ENCODE measurements around the gene CHIT1. TPM values are rescaled to one million over a fixed set of nuclear protein-coding genes. Genes with fewer than 3 reads are reported as not detected.

Gene CHIT1
- total RNA-seq: under 1 TPM; 0.56 to 0.74 TPM

DNA sequence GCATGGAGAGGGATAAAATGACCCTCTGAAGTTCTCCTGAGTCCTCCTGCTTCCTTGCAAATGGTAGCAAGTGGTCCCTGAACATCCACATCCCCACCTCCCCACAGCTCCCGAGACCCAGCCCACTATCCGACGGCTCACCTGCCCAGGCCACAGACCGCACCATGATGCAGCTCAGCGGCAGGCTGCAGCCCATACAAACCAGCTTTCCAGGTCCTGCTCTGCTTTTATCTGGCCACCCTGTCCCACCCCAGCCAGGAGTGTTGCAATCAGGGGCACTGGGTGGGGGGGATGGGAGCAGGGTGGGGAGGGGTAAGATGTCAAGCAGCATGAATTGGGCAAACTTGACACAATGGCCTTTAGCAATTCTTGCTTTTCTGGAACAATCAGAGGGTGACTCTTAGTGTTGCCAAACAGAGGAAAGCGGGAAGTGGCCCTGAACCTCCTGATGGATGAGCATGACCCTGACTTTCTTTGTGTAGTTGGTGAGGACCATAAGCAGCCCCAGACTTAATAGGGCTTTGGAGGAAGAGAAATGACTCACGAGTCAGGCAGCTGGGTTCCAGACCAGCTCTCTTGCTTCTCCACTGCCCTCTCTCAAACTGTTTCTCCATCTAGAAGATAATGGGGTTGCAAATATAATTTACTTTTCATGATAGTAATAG is at the start of gene CHIT1:
Gene CHIT1 (minus strand): TSS at position 203 of the 665 bp plus-strand sequence. CDS start 37 bp downstream, at position 166.
- ChIA-PET CTCF (no interaction called here), POLR2A (no interaction called here)
- no peaks in the 10 kb centered on the region for H3K36me3 Mint-ChIP-seq (ENCODE audit: low read depth)
- no peak within 1 kb of the TSS for H3K27ac Mint-ChIP-seq
- DNase-seq (no peak), ATAC-seq (no peak)
- no peaks in the 10 kb centered on the region for H3K4me1 Mint-ChIP-seq (ENCODE audit: low read depth)
- intact Hi-C loops (cut with micrococcal nuclease): no loop called here
- H3K27me3 Mint-ChIP-seq: peaks cover 2% of the 10 kb centered on the region
- no peak within 1 kb of the TSS for H3K4me3 Mint-ChIP-seq
- no peak for TF ChIP-seq CTCF (IDR thresholded peaks at IDR 0.05)
- peaks cover 6% of the 10 kb centered on the region for H3K9me3 Mint-ChIP-seq

DNA sequence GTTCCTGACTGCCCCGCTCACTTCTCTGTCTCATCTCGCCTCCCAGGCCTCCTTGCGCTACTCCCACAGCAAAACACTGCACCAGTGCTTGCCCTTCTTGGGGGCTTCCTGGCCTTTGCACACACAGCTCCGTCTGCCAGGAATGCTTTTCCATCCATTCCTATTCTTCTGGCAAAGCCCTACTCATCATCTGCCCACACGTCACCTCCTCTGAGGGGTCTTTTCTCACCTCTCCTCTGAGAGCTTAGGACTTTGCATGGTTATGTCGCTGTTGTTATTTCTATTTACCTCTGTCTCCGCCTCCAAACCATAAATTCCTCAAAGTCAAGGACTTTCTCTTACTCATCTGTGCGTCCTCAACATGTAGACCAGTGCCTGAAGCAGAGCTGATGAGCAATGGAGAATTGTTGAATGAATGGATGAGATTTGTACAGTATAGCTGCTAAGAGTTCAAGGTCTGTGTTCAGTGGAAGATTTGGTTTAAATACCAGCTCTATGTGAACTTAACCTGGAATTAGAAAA is 49.5 kb upstream of the CHIT1 start:
- ChIA-PET CTCF (interaction anchor here (0.9 to 21.4 kb wide), 9 partner anchors 9 to 225 kb away, joined by 3 to 1114 read pairs (median 19); partner anchors contain the start of genes BTG2 and FMOD), POLR2A (interaction anchor here (1.0 to 9.2 kb wide), 7 partner anchors 10 to 57 kb away, joined by 3 to 123 read pairs (median 5); partner anchors contain the start of gene BTG2)
- no peak overlapping the region for H3K4me3 Mint-ChIP-seq
- H3K27me3 Mint-ChIP-seq: no peaks in the 10 kb centered on the region
- no peak for ATAC-seq
- intact Hi-C loops (cut with micrococcal nuclease): no loop called here
- no peaks in the 10 kb centered on the region for H3K9me3 Mint-ChIP-seq
- no peak for DNase-seq
- peak overlapping the region; percentile 91 for H3K27ac Mint-ChIP-seq
- H3K36me3 Mint-ChIP-seq (ENCODE audit: low read depth): no peaks in the 10 kb centered on the region
- H3K4me1 Mint-ChIP-seq (ENCODE audit: low read depth): peaks cover 66% of the 10 kb centered on the region
- no peak for TF ChIP-seq CTCF (IDR thresholded peaks at IDR 0.05)

- Mint-ChIP-seq H3K9me3 (no peaks in the 10 kb centered on the region), H3K27me3 (no peaks in the 10 kb centered on the region), H3K4me3 (peak overlapping the region; percentile 54), H3K4me1 (ENCODE audit: low read depth) (peaks cover 73% of the 10 kb centered on the region), H3K27ac (peak overlapping the region; percentile 91), H3K36me3 (ENCODE audit: low read depth) (no peaks in the 10 kb centered on the region)
- intact Hi-C loops (cut with micrococcal nuclease): no loop called here
- CTCF ChIA-PET: interaction anchor here (1.1 to 21.4 kb wide), 10 partner anchors 8 to 209 kb away, joined by 3 to 1114 read pairs (median 12); partner anchors contain the start of genes BTG2 and FMOD
- ATAC-seq (peak; percentile 35), DNase-seq (peak; percentile 42)
- TF ChIP-seq CTCF (IDR thresholded peaks at IDR 0.05): no peak
- POLR2A ChIA-PET: interaction anchor here (1.0 to 9.2 kb wide), 10 partner anchors 9 to 517 kb away, joined by 3 to 123 read pairs (median 5); partner anchors contain the start of genes BTG2, ZBED6 and ZC3H11A
Measured at GRCh38 chr1:203278082-203278884, 48.8 kb upstream of the CHIT1 start.

- Mint-ChIP-seq H3K27ac (peak overlapping the region; percentile 91), H3K27me3 (no peaks in the 10 kb centered on the region), H3K4me1 (ENCODE audit: low read depth) (peaks cover 64% of the 10 kb centered on the region), H3K36me3 (ENCODE audit: low read depth) (no peaks in the 10 kb centered on the region), H3K4me3 (peak overlapping the region; percentile 54), H3K9me3 (no peaks in the 10 kb centered on the region)
- ATAC-seq: no peak
- intact Hi-C loops (cut with micrococcal nuclease): no loop called here
- POLR2A ChIA-PET: interaction anchor here (1.7 to 9.2 kb wide), 7 partner anchors 10 to 57 kb away, joined by 5 to 123 read pairs (median 5); partner anchors contain the start of gene BTG2
- TF ChIP-seq CTCF (IDR thresholded peaks at IDR 0.05): no peak
- CTCF ChIA-PET: interaction anchor here (0.8 to 21.4 kb wide), 12 partner anchors 7 to 211 kb away, joined by 3 to 1114 read pairs (median 6); partner anchors contain the start of genes BTG2 and FMOD
- peak; percentile 39 for DNase-seq
Measured at GRCh38 chr1:203276916-203277545, 47.6 kb upstream of the CHIT1 start.

Data from activated CD8-positive, alpha-beta T cell treated with anti-CD3 and anti-CD28 coated beads for 36 hours (primary cell).